Measurements from ENCODE around the gene LGALS3BP.

DNA sequence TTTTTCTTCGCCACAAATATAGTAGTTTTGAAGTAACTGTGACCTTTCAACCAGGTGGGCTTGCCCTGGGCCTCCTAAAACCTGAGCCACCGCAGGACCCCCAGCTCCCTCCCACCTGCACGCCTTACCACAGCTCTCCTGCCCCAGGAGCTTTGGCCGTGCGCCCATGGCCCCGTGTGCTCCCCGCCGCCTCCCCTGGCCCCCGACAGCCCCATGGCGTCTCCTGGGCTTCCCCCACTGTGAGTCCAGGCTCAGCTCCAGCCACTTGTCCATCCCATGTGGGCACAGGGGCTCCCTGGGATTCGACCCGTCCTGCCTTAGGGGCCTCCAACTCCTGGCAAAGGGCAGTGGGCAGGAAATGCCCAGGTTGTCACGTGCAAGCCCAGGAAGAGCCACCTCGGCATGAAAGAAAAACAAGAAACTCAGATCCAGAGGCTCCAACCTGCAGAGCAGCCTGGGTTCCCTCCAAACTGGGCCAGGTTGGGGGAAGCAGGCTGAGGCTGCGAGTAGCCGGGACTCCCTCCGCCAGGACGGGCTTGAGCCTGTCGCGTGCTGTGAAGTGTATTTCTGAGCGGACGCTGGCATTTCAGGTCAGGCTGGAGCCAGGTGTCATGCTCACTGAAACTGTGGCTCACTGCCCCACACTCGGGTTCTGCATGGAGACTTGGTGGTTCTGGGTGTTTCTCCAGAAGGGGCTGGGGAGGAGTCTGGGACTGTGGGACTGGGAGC, 5.8 kb downstream of the LGALS3BP start:
- TF ChIP-seq, protein P1, sequence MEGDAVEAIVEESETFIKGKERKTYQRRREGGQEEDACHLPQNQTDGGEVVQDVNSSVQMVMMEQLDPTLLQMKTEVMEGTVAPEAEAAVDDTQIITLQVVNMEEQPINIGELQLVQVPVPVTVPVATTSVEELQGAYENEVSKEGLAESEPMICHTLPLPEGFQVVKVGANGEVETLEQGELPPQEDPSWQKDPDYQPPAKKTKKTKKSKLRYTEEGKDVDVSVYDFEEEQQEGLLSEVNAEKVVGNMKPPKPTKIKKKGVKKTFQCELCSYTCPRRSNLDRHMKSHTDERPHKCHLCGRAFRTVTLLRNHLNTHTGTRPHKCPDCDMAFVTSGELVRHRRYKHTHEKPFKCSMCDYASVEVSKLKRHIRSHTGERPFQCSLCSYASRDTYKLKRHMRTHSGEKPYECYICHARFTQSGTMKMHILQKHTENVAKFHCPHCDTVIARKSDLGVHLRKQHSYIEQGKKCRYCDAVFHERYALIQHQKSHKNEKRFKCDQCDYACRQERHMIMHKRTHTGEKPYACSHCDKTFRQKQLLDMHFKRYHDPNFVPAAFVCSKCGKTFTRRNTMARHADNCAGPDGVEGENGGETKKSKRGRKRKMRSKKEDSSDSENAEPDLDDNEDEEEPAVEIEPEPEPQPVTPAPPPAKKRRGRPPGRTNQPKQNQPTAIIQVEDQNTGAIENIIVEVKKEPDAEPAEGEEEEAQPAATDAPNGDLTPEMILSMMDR (IDR thresholded peaks at IDR 0.05) = no peak
- TF ChIP-seq POLR2A (IDR thresholded peaks at IDR 0.05) = no peak
